Inflammatory macrophage treated with lipopolysaccharide for 1 hour (primary cell): ENCODE results near the gene PGM2L1.

Source experiments
- DNase-seq, 2 donors: peaks; one replicate each; pipeline ENCODE4 v3.0.0-alpha.2; 2020 to 2022

PGM2L1 gene

GRCh38 chr11:74288161-74288560 is 110.1 kb downstream of the PGM2L1 start:
- DNase-seq, result peak; percentile 25 to 44

- no peak for DNase-seq
Observed at GRCh38 chr11:74284466-74284865, 113.8 kb downstream of the PGM2L1 start.

- DNase-seq, result no peak
Observed at GRCh38 chr11:74283580-74284180, 114.6 kb downstream of the PGM2L1 start.

GRCh38 chr11:74282914-74283371 is 115.3 kb downstream of the PGM2L1 start:
- DNase-seq, result no peak

- no peak for DNase-seq
Observed at GRCh38 chr11:74282421-74282820, 115.8 kb downstream of the PGM2L1 start.

- DNase-seq, result no peak
Observed at GRCh38 chr11:74280494-74280893, 117.7 kb downstream of the PGM2L1 start.
